GM21447 (cell line): ENCODE data around the gene CSE1L.
"Not testable (repeated sequence)": the region's sequence is repeated elsewhere in the genome, so short reads cannot be mapped to it uniquely, and the experiment has no call there.

Experiments
- ATAC-seq: cut with Tn5 transposase; IDR thresholded peaks from one replicate; pipeline ENCODE4 v1.9.1; 2021; ENCODE audit not compliant: unreplicated experiment

CSE1L gene

GRCh38 chr20:49118307-49118706 lies 72.2 kb downstream of the CSE1L start:
- no peak for ATAC-seq

GRCh38 chr20:49119988-49120387 lies 73.9 kb downstream of the CSE1L start:
- ATAC-seq = no peak

- ATAC-seq = no peak
These were observed 76.8 kb downstream of the CSE1L start for GRCh38 chr20:49122920-49123319.

GRCh38 chr20:49123982-49124381 lies 77.9 kb downstream of the CSE1L start:
- no peak for ATAC-seq

GRCh38 chr20:49132995-49133478 lies 86.9 kb downstream of the CSE1L start:
- no peak for ATAC-seq

GRCh38 chr20:49133571-49133970 lies 87.5 kb downstream of the CSE1L start:
- ATAC-seq = no peak

GRCh38 chr20:49134797-49135196 lies 88.7 kb downstream of the CSE1L start:
- ATAC-seq = not testable (repeated sequence)

- ATAC-seq = no peak
These were observed 90.9 kb downstream of the CSE1L start for GRCh38 chr20:49136817-49137571.

GRCh38 chr20:49138431-49138830 lies 92.3 kb downstream of the CSE1L start:
- ATAC-seq = no peak

- no peak for ATAC-seq
These were observed 94.3 kb downstream of the CSE1L start for GRCh38 chr20:49140411-49140810.

GRCh38 chr20:49140834-49141233 lies 94.7 kb downstream of the CSE1L start:
- no peak for ATAC-seq
